8988T (cell line): ENCODE measurements around the gene ANO4.
"Not testable (repeated sequence)": the region's sequence is repeated elsewhere in the genome, so short reads cannot be mapped to it uniquely, and the experiment has no call there.

Experiments used
- DNase-seq: peaks from one replicate; pipeline ENCODE4 v3.0.0; 2011

Gene ANO4

DNA sequence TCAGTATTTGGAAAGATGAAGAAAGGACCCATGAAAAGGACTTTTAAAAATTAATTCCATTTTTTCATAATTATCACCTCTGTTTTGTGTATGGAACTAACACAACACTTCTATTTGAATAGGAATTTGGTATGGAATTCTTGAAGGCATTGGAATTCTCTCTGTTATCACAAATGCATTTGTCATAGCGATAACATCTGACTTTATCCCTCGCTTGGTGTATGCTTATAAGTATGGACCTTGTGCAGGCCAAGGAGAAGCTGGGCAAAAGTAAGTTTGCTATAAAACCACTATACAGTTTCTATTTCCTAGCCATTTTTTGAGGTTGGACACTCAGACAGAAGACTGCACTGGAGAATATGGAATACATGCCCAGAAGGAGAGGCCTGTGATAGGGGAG is 316.9 kb downstream of the ANO4 start:
- no peak for DNase-seq

DNA sequence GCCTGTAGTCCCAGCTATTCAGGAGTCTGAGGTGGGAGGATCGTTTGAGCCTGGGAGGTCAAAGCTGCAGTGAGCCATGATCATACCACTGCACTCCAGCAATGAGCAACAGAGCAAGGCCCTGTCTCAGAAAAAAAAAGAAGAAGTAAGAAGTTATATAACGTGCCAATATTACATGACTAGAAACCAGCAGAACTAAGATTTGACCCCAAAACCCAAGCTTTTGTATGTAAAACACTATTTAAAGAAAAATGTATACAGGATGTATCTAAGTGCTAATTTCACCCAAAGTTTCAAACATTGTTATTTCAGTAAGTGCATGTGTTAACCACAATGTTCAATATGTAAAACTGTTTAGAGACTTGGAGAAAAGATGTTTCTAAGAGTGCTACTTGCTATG is 320.8 kb downstream of the ANO4 start:
- no peak for DNase-seq

DNA sequence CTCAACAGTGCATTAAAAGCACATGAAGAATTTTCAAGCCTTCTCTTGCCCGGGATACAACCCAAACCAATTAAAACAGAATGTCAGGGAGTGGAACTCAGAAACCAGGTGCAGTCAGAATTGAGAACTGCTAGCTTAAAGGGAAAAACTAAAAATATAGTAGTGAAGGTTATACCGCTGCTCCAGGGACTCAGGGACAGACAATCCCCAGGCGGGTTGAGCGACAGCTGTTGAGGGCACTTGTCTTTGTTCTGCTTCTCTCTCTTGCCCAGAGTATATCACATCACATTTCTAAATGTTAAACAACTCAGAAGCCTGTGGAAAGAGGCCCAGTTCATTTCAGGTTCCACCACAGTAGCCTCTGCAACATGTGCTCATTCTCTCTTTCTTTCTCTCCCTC is 322.3 kb downstream of the ANO4 start:
- no peak for DNase-seq

DNA sequence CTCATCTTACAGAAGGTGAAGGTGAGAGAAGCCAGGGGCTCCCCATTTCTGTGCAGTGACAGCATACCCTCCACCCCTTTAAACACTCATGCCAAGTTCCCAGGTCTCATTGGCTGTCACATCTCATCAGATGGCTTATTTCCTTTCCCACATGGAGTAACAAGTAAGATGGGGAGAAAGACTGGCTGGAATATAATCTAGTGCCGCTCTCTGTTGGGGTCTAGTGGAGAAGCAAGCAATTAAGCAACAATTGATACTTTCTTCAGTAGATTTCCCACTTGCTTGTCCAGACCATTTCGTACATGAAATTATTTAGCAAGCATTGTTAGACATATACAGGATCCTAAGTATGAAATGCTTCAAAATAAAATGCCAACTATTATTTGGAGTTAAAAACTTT is 323.3 kb downstream of the ANO4 start:
- DNase-seq: no peak

DNA sequence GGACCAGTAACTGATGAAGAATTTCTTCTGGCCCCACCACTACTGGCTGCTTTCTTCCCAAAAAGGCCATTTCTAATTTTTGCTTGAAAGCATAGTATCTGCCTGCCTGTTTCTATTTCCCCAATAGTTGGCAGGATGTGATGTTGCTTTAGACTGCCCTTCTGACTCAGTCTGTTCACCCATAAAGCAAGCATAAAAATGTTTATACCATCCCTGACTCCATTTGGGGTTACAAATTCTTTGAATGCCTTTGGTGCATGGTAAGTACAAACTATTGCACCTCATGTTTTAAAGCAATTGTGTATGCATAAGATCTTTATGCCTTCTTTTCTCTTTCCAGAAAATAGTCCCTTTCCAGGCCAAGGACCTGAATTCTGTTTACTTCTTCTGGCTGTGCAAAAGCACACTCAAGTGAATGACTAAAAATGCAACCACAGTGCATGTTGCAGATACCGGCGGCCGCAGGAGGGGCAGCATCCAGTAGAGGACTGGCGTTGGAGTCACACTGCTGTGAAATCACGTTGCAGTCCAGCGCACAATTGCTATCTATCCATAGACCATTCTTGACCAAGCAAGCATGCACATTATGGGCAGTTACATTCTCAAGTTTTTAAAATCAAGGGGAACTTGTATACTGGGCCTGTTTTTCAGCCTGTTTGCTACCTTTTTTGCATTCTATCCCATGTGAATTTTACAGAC is 333.1 kb downstream of the ANO4 start:
- no peak for DNase-seq

DNA sequence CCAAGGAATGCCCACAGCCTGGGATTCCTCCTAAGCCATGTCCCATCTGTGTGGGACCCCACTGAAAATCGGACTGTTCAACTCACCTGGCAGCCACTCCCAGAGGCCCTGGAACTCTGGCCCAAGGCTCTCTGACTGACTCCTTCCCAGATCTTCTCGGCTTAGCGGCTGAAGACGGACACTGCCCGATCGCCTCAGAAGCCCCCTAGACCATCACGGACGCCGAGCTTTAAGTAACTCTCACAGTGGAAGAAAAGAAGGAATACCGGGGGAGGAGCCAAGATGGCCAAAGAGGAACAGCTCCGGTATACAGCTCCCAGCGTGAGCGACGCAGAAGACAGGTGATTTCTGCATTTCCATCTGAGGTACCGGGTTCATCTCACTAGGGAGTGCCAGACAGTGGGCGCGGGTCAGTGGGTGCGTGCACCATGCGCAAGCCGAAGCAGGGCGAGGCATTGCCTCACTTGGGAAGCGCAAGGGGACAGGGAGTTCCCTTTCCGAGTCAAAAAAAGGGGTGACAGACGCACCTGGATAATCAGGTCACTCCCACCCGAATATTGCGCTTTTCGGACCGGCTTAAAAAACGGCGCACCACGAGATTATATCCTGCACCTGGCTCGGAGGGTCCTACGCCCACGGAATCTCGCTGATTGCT is 351.3 kb downstream of the ANO4 start:
- not testable (repeated sequence) for DNase-seq

DNA sequence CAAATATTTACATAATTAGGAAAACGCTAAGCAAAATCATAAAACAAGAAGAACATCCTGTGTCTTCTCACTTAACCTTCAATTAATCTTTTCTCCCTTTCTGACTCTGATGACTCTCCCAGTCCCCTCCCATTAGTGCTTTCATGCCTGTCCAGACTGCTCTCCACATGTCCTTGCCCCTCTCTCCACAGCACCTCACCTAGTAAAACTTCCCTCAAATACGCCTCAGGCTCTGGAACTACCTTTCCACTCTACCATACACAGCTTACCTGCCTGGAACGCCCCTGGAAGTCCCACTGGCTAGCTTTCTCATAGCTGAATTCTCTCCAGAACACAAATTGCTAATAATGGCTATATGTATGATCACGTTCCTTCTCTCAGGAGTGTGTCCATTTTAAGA is 370.7 kb downstream of the ANO4 start:
- DNase-seq: no peak

DNA sequence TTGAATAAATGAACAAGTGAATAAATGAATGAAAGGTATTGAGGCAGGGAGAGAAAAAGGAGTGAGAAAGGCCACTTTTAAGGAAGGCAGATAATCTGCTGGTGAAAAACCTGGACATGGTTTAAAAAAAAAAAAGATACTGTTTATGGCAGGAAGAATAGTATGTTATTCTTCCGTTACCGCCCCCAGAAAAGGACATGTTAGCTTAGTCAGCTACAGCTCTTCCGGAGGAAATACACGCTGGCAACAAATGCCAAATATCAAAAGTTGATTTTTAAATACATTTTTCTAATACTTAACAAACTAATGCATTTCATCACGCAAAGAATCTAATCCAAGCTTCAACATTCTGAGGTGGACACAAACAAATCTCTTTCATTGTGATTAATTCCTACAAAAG is 372.3 kb downstream of the ANO4 start:
- no peak for DNase-seq

DNA sequence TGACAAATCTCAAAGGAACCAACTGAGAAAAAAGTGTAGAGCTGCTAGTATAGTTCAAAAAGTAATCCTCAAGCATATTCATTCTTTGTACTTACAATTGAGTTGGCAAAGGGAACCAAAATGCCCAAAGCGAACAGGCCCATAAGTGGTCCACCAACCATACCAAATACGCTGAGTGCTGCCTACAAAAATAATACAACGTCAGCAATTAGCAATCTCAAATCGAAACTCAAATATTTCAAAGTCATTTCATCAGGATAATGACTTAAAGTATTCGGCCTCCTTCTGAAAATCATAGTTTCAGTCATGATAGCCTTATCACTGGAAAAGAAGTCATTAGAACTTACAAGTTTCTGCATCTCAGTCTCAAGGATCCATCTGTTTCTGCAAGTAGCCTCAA is 373.4 kb downstream of the ANO4 start:
- no peak for DNase-seq

DNA sequence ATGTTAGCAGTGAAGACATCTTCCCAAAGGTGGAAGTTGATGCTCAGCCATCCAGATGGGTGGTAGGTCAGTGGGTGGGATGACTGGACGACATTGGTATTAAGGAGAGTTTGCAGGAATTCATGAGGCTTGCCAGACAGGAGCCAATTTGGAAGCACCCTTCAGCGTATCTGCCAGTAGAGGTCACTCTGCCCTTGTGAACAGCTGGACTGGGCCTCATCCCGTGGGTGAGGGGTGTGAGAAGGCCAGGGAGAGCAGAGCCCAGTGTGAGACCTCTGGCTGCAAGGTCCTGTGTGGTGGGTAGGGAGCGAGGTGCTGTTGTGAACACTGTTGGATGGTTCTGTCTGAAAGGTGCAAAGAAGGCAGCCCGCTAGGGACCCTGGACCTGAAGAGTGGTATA is 377.7 kb downstream of the ANO4 start:
- peak; percentile 25 for DNase-seq

DNA sequence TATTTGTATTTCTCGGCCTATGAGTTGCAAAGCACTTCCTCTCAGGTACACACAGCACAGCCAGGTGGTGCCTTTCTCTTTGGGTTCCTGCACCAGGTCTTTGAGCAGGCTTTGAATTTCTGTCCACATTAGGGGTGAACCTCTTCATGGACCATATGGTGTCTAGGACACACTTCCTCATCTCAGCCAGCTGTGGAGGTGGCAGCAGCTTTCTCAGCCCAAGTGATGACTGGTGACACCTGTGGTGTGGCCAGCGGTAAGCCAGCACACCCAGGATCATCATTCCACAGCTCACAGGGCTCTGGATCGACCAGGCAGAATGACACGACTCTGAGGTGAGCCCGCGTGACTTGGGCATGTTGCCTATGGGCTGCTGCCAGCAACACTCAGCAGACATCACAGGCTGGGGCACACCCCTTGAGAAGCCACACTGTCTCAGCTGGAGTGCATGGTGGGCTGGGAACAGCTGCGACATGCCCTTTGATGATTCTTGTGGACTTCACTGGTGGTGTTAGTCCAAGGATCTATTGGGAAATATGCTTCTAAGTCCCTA is 378.7 kb downstream of the ANO4 start:
- DNase-seq: no peak

DNA sequence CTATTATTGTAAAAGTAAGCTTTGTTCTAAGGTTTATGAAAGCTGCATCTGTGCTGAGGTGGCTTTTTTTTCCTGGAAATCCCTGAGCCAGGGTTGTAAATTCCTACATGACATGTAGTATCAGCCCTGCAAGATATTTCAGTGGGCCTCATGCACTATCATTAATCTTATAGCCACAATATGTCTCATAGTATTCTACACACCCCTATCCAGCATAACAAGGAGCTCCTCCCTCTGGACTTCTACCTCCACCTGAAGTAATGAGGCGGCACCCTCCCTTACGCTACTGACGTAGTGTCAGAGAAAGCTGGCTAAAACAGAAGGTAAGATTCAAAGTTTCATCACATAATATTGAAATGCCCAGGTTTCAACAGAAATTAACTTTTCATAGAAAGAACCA is 380.0 kb downstream of the ANO4 start:
- DNase-seq: no peak
